Amniotic stem cell (primary cell): Measurements from ENCODE around the gene ASS1.

Source experiments
- DNase-seq: peaks from one replicate; lab custom pipeline; 2025; lab: John Stamatoyannopoulos, UW

Gene ASS1

DNA sequence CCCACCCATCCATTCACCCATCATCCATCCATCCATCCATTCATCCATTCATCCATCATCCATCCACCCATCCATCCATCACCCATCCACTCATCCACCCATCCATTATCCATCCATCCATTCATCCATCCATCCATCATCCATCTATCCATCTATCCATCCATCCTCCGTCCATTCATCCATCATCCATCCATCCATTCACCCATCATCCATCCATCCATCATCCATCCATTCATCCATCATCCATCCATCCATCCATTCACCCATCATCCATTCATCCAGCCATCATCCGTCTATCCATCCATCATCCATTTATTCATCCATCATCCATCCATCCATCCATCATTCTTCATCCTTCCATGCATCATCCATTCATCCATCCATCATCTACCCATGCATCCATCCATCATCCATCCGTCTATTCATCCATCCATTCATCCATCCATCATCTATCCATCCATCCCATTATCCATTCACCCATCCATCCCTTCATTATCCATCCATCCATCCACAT is 10.1 kb downstream of the ASS1 start:
- no peak for DNase-seq

GRCh38 chr9:130458027-130458803 is 13.5 kb downstream of the ASS1 start:
- DNase-seq: no peak

- DNase-seq: no peak
Observed at GRCh38 chr9:130458804-130459067, 14.0 kb downstream of the ASS1 start.

GRCh38 chr9:130459151-130459550 is 14.4 kb downstream of the ASS1 start:
- DNase-seq: no peak

- DNase-seq: no peak
Observed at GRCh38 chr9:130459941-130460669, 15.3 kb downstream of the ASS1 start.

DNA sequence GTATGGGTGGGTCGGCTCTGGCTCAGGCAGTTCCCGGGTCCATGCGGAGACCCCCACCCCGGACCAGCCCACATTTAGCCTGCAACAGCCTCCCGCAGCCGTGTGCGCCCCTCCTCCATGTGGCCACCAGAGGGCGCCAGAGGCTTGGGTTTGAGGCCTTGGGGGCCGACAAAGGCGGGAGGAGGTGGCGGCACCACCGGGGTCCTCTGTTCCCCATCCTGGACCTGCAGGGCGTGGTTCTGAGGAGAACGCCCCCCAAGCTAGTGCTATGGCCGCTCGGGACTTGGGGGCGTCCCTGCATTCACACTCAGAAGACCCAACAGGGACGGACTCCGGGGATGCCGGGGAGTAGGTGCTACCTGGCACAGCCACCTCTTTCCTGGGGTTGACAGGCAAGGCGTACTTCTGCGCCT is 16.5 kb downstream of the ASS1 start:
- DNase-seq: no peak

DNA sequence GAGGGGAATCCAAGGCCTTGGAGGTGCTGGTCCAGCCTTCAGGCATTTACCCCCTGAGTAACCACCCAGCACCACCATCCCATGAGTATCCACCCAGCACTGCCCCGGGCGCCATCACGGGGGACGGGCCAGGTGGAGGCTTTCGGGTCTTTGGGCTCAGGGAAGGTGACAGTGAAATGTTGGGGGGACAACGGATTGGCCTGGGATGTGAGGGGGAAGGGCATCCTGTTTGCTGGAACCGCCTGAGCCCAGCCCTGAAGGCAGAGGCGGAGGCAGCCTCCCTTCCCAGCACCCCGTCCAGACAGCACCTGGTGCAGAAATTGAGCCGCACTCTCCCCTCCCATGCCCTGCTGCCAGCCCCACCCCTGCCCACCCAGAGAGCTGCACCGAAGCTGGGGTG is 17.0 kb downstream of the ASS1 start:
- no peak for DNase-seq

DNA sequence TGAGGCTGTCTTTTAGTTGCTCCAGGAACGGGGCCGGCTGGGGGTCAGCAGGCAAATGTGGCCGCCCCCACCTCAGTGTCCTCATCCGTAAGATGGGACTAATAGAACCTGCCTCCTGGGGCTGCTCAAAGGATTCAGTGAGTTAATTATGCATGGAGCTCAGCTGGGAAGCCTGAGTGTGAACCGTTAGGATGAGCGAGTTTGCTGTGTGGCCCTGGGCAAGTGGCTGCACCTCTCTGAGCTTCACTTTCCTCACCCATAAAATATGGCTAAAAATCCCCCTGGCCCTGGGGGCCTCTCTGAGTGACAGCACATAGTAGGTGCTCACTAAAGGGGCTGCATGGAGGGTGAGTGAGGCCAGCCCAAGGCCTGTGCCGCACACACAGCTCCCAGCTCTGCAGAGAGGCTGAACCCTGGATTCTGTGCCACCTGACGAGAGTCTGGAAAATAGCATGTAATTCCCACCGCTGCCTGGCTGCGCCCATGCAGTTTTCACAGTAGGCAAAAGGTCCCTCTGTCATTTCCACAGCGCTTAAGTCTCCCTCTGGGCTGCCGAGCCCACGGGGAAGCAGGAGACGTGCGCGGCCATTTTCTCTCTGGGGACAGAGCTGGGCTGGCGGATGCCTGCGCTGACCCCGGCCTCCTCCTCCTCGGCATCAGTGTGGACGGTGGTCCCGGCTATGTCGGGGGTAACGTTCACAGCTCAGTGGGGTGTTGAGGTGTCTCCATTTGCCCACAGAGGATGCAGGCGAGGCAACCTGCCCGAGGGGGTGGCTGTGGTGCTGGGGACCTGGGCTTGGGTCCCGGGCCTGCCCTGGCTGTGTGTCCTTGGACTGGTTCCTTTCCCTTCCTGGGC is 18.2 kb downstream of the ASS1 start:
- no peak for DNase-seq

GRCh38 chr9:130463763-130464745 is 19.3 kb downstream of the ASS1 start:
- DNase-seq: no peak

GRCh38 chr9:130465383-130466096 is 20.8 kb downstream of the ASS1 start:
- DNase-seq: no peak

DNA sequence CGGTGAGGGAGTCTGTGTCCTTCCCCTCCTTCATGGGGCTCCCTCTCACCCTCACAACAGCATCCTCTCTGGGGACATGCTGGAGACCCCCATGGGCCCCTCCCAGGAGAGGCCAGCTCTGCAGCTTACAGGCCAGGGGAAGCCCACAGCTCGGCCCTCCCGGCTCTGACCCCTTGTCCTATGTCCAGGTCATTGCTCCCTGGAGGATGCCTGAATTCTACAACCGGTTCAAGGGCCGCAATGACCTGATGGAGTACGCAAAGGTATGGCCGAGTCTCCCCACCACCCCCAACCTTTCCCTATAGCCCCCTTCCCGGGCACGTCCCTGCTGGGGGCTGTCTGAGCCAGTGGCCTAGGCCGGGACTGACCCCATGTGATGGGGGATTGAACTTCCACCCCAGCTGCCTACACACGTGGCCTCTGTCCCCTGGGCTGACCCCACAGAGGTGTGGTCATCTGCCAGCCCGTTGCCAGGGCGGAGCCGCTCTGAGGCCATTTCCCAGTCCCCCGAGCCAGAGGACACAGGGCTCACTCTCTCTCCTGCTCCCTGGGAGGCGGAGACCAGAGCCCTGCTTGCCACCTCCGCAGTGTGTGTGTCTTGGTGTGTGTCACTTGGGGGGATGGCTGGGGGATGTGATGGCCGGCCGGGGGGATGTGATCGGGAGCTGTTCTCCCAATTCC is 21.9 kb downstream of the ASS1 start:
- DNase-seq: no peak

- no peak for DNase-seq
Observed at GRCh38 chr9:130467316-130467715, 22.6 kb downstream of the ASS1 start.

DNA sequence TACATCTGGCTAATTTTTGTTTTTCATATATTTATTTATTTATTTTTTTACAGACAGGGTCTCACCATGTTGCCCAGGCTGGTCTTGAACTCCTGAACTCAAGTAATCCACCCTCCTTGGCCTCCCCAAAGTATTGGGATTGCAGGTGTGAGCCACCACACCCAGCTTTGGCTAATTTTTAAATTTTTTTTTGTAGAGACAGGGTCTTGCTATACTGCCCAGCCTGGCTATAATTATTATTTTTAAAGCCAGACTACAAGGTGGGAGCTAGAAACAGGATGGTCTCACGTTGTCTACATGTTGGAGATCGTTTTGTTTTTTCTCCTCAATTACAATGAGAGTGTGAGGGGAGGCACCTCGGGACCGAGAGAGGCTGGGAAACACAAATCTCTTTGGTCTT is 23.8 kb downstream of the ASS1 start:
- no peak for DNase-seq

DNA sequence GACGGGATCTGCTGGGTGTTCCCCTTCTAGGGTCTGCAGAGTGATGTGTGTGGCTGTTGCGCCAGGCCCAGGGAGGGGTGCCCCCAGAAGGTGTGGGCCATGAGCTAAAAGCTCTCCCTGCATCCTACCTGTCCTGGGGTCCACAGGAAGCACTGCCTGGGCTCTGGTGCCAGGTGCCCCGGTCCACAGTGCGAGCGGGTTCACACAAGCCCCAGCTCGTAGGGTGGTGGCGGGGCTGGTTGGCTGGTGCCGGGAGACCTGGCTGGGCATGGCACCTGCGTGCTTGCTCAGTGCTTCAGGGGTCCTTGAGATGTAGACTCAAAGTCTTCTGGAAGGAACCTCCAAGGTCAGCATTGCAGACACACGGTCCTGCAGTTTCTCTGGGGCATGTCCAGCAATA is 25.5 kb downstream of the ASS1 start:
- no peak for DNase-seq

DNA sequence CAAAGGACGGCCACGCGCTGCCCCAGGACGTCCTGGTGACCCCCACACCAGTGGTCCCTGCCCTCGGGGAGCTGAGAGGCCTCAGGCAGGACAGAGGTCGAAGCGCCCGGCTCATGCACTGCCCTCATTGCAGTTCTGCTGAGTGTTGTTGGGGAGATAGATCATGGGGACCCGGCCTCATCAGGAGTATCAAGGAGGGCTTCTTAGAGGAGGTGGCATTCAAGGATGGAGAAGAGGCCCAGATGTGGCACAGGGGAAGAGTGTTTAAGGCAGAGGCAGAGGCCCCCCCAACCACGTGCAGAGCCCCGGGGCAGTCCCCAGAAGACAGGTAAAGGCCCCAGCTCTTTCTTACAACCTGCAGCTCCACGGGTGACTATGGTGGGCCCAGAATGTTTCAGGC is 26.2 kb downstream of the ASS1 start:
- DNase-seq: no peak

DNA sequence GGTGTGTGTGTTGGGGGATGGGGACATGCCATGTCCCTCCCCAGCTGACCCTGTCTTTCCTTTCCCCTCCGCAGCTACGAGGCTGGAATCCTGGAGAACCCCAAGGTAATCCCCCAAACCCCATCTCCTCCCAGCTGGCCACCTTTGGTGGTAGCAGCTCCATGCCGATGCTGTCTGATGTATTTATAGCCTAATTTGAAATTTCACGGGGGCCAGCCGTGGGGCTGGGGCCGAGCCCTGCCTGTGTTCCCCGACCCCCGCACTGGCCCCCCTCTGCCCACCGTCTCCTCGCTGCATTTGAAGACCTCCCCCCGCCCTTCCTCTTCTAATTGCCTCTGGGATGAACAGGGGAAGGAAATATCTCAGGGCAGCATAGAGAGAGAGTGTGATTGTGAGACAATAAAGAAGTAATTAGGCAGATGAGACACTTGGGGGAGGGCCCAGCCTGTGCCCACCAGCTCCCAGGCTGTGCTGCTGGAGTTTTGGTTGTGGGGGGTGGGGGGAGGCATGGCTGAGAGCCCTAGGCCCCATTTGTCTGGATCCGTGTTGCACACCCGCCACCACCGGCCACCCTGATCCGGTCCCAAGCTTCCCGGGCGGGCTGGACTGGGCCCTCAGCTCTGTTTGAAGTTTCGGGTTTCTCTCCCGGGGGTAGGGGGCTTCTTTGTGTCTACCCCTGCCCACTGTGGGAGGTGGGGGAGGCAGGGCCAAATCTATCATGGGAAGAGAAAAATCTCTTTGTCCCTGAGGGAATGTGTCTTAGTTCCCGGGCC is 26.8 kb downstream of the ASS1 start:
- no peak for DNase-seq

- DNase-seq: no peak
Observed at GRCh38 chr9:130472184-130472705, 27.5 kb downstream of the ASS1 start.

- DNase-seq: no peak
Observed at GRCh38 chr9:130473009-130473408, 28.2 kb downstream of the ASS1 start.

DNA sequence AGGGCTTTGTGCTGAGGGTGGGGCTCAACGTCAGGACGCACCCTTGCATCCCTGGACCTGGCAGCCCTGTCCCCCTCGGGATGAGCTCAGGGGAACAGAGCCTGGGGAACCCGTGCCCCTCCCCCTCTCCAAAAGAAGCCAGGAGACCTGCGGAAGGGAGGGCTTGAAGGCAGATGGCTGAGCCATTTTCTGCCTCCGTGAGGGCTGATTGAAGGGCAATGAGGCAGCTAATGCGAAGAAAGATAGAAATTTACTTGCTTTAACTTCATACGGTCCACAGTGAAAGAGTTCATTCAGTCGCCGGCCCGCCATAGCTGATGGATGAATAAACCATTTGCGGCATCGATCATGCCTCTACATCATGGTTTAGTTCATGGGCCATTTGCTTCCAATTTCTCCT is 28.8 kb downstream of the ASS1 start:
- no peak for DNase-seq
